Upper lobe of left lung (tissue), 6 donors: ENCODE data around the gene SMARCB1. TPM values are rescaled to one million over a fixed set of nuclear protein-coding genes. Genes with fewer than 3 reads are reported as not detected.

Source experiments
- ATAC-seq, 2 donors: fragments of 200-7000 bp; cut with Tn5 transposase; one replicate each; pipeline ENCODE4 v1.9.1; 2022; ENCODE audit warnings: mild to moderate bottlenecking in 2 of 2, moderate library complexity in 2 of 2; ENCODE audit not compliant: low FRiP score in 2 of 2
- DNase-seq, 2 donors: peaks; one replicate each; pipeline ENCODE4 v3.0.0-alpha.2; 2019 to 2020
- H3K27ac ChIP-seq, 4 donors: fragments of 200-600 bp; sonication (generic); one replicate each; pipeline ENCODE4 v1.5.1; 2016 to 2019
- H3K27me3 ChIP-seq, 4 donors: fragments of 200-600 bp; sonication (generic); one replicate each; pipeline ENCODE4 v1.5.1; 2017 to 2019
- H3K36me3 ChIP-seq, 4 donors: fragments of 200-600 bp; sonication (generic); one replicate each; pipeline ENCODE4 v1.5.1; 2016 to 2019
- H3K4me1 ChIP-seq, 4 donors: fragments of 200-600 bp; sonication (generic); one replicate each; pipeline ENCODE4 v1.5.1; 2018 to 2019
- H3K4me3 ChIP-seq, 4 donors: fragments of 200-600 bp; sonication (generic); one replicate each; pipeline ENCODE4 v1.5.1; 2017 to 2019; ENCODE audit warnings: mild to moderate bottlenecking in 2 of 4, moderate library complexity in 1 of 4
- H3K9me3 ChIP-seq, 4 donors: fragments of 200-600 bp; sonication (generic); one replicate each; pipeline ENCODE4 v1.5.1; 2018 to 2019
- CTCF ChIP-seq, 6 experiments: fragments of 450-650 bp in 4 of 6; fragments of 200-600 bp in 2 of 6; sonication (generic) in 2 of 6; IDR thresholded peaks; one replicate each; pipeline ENCODE4 v1.5.1; 2016 to 2019; ENCODE audit warnings: antibody characterized with exemption in 6 of 6
- EP300 ChIP-seq, 4 donors: sonication (generic); formaldehyde crosslinking; IDR thresholded peaks; one replicate each; pipeline ENCODE4 v1.5.1; 2017; ENCODE audit warnings: antibody characterized with exemption in 4 of 4, control low read depth in 2 of 4
- POLR2A ChIP-seq, 4 donors: fragments of 450-650 bp; IDR thresholded peaks; one replicate each; pipeline ENCODE4 v1.5.1; 2016 to 2017; ENCODE audit warnings: antibody characterized with exemption in 4 of 4, mild to moderate bottlenecking in 2 of 4
- POLR2AphosphoS5 ChIP-seq, 2 donors: sonication (generic); formaldehyde crosslinking; IDR thresholded peaks; one replicate each; pipeline ENCODE4 v1.5.1; 2017; ENCODE audit warnings: antibody characterized with exemption in 2 of 2
- WGBS, 2 donors: methylation state at CpG; one replicate each; pipeline ENCODE4 v1.1.5; 2017 to 2018; 5-methylcytosine and 5-hydroxymethylcytosine counted together
- total RNA-seq, 6 donors: library from RNA; depleted of rRNA in 4 of 6; stranded (reverse); fragments of >200 nt in 4 of 6; gene quantifications; one replicate each; pipeline versions ENCODE4 v1.1.0 to v1.2.1, GENCODE V29; 2016 to 2021
- donor health status: DM: no; HTN: no; CAD: no; lungs with moderate emphysema.
- donor health status: DM: no; HTN: yes; CAD: no; lungs with severe emphysema.

SMARCB1 gene
- total RNA-seq, 6 donors from 2014 or later, result 42.8 to 72.8 (median 57.1) TPM

GRCh38 chr22:23833911-23834317, 47.1 kb downstream of the SMARCB1 start:
- 81 to 86% methylated on average over 9 to 13 of the region's 13 CpGs for WGBS, 2 donors
- Histone ChIP-seq H3K36me3 (peaks cover 0 to 68% (median 47%) of the 10 kb centered on the region in 4 donors), H3K4me1 (peaks cover 9 to 14% (median 11%) of the 10 kb centered on the region in 4 donors), H3K4me3 (no peak overlapping the region), H3K27ac (no peak overlapping the region), H3K9me3 (no peaks in the 10 kb centered on the region), H3K27me3 (no peaks in the 10 kb centered on the region)
- DNase-seq (no peak), ATAC-seq (no peak)
- TF ChIP-seq POLR2A (IDR thresholded peaks at IDR 0.05) (no peak), EP300 (IDR thresholded peaks at IDR 0.05) (no peak)

- no peaks in the 10 kb centered on the region for H3K9me3 ChIP-seq
- H3K4me1 ChIP-seq, result peaks cover 11 to 18% (median 14%) of the 10 kb centered on the region in 4 donors
- TF ChIP-seq POLR2A (IDR thresholded peaks at IDR 0.05) (no peak), EP300 (IDR thresholded peaks at IDR 0.05) (no peak), POLR2AphosphoS5 (IDR thresholded peaks at IDR 0.05) (no peak), CTCF (IDR thresholded peaks at IDR 0.05) (no peak)
- peaks cover 0 to 63% (median 42%) of the 10 kb centered on the region in 4 donors for H3K36me3 ChIP-seq
- H3K4me3 ChIP-seq, result no peak overlapping the region
- no peak for DNase-seq
- ATAC-seq, result no peak
- H3K27ac ChIP-seq, result no peak overlapping the region
- WGBS, 2 donors, result 94% methylated on average over 2 to 3 of the region's 3 CpGs
- no peaks in the 10 kb centered on the region for H3K27me3 ChIP-seq
These were observed 47.6 kb downstream of the SMARCB1 start for GRCh38 chr22:23834406-23834792.

GRCh38 chr22:23834793-23835483, 48.2 kb downstream of the SMARCB1 start:
- H3K9me3 ChIP-seq, result no peaks in the 10 kb centered on the region
- no peak for DNase-seq
- no peak overlapping the region for H3K27ac ChIP-seq
- H3K27me3 ChIP-seq, result no peaks in the 10 kb centered on the region
- 91 to 93% methylated on average over 3 to 10 of the region's 10 CpGs for WGBS, 2 donors
- peaks cover 16 to 23% (median 17%) of the 10 kb centered on the region in 4 donors for H3K4me1 ChIP-seq
- no peak overlapping the region for H3K4me3 ChIP-seq
- H3K36me3 ChIP-seq, result peaks cover 0 to 58% (median 41%) of the 10 kb centered on the region in 4 donors
- TF ChIP-seq POLR2A (IDR thresholded peaks at IDR 0.05) (no peak), EP300 (IDR thresholded peaks at IDR 0.05) (no peak), POLR2AphosphoS5 (IDR thresholded peaks at IDR 0.05) (no peak), CTCF (IDR thresholded peaks at IDR 0.05) (no peak)
- no peak for ATAC-seq

- Histone ChIP-seq H3K9me3 (no peaks in the 10 kb centered on the region), H3K36me3 (peaks cover 0 to 54% (median 41%) of the 10 kb centered on the region in 4 donors), H3K27me3 (no peaks in the 10 kb centered on the region), H3K4me1 (peaks cover 16 to 23% (median 17%) of the 10 kb centered on the region in 4 donors), H3K27ac (no peak overlapping the region), H3K4me3 (no peak overlapping the region)
- DNase-seq (no peak), ATAC-seq (no peak)
- TF ChIP-seq CTCF (IDR thresholded peaks at IDR 0.05) (no peak), POLR2AphosphoS5 (IDR thresholded peaks at IDR 0.05) (no peak), POLR2A (IDR thresholded peaks at IDR 0.05) (no peak), EP300 (IDR thresholded peaks at IDR 0.05) (no peak)
- 71 to 73% methylated on average over 6 to 10 of the region's 11 CpGs for WGBS, 2 donors
These were observed 48.8 kb downstream of the SMARCB1 start for GRCh38 chr22:23835484-23836144.

- no peak for TF ChIP-seq EP300 (IDR thresholded peaks at IDR 0.05)
- no peak for TF ChIP-seq POLR2A (IDR thresholded peaks at IDR 0.05)
- no peak for TF ChIP-seq POLR2AphosphoS5 (IDR thresholded peaks at IDR 0.05)
- TF ChIP-seq CTCF (IDR thresholded peaks at IDR 0.05), result no peak
- Histone ChIP-seq H3K36me3 (peaks cover 0 to 47% (median 36%) of the 10 kb centered on the region in 4 donors), H3K4me3 (no peak overlapping the region), H3K27ac (no peak overlapping the region), H3K27me3 (no peaks in the 10 kb centered on the region), H3K9me3 (no peaks in the 10 kb centered on the region), H3K4me1 (peaks cover 16 to 23% (median 17%) of the 10 kb centered on the region in 4 donors)
- DNase-seq (no peak), ATAC-seq (no peak)
- WGBS, 2 donors, result 88% methylated on average over 4 of the region's 5 CpGs; no CpG with 5 or more reads in 1 of the 2 donors
These were observed 49.5 kb downstream of the SMARCB1 start for GRCh38 chr22:23836281-23836680.
